KMS-11 (cell line): Measurements from ENCODE around the gene DAAM1.

Source experiments
- H2AFZ ChIP-seq: fragments of 200-600 bp; sonication (generic); 2 replicates; pipeline ENCODE4 v1.6.1; 2016; ENCODE audit warnings: antibody characterized with exemption, mixed run types, low read depth
- H3K27ac ChIP-seq: fragments of 200-600 bp; sonication (generic); 2 replicates; pipeline ENCODE4 v1.6.1; 2016; ENCODE audit warnings: mild to moderate bottlenecking, mixed run types
- H3K27me3 ChIP-seq: fragments of 200-600 bp; sonication (generic); 2 replicates; pipeline ENCODE4 v1.6.1; 2017; ENCODE audit warnings: mild to moderate bottlenecking, low read depth, mixed run types, moderate library complexity; ENCODE audit not compliant: insufficient read depth
- H3K36me3 ChIP-seq: fragments of 200-600 bp; sonication (generic); 2 replicates; pipeline ENCODE4 v1.6.1; 2017; ENCODE audit warnings: mild to moderate bottlenecking, mixed run types; ENCODE audit not compliant: insufficient read depth
- H3K4me1 ChIP-seq: fragments of 200-600 bp; sonication (generic); 2 replicates; pipeline ENCODE4 v1.6.1; 2016; ENCODE audit warnings: mild to moderate bottlenecking, low read depth, mixed run types; ENCODE audit not compliant: poor library complexity, severe bottlenecking
- H3K4me2 ChIP-seq: fragments of 200-600 bp; sonication (generic); 2 replicates; pipeline ENCODE4 v1.7.0; 2016; ENCODE audit warnings: mild to moderate bottlenecking, mixed run types
- H3K4me3 ChIP-seq: fragments of 200-600 bp; sonication (generic); IDR thresholded peaks from 2 replicates; pipeline ENCODE4 v1.6.1; 2017; ENCODE audit warnings: low read depth, low read length, mixed read lengths; ENCODE audit not compliant: insufficient read depth
- H3K79me2 ChIP-seq: fragments of 200-600 bp; sonication (generic); 2 replicates; pipeline ENCODE4 v1.6.1; 2016; ENCODE audit warnings: low read depth, mixed run types; ENCODE audit not compliant: insufficient read depth
- H3K9ac ChIP-seq: fragments of 200-600 bp; sonication (generic); 2 replicates; pipeline ENCODE4 v1.6.1; 2016; ENCODE audit warnings: mild to moderate bottlenecking, mixed run types
- H4K20me1 ChIP-seq: fragments of 200-600 bp; sonication (generic); 2 replicates; pipeline ENCODE4 v1.6.1; 2016; ENCODE audit warnings: mild to moderate bottlenecking, mixed run types; ENCODE audit not compliant: insufficient read depth
- TF ChIP-seq, protein P1 (sequence below): fragments of 200-600 bp; sonication (generic); conservative IDR thresholded peaks from 2 replicates; pipeline ENCODE4 v1.6.1; 2017; ENCODE audit warnings: low read depth, mild to moderate bottlenecking, antibody characterized with exemption, low read length, moderate library complexity, mixed read lengths

The DAAM1 gene

DNA sequence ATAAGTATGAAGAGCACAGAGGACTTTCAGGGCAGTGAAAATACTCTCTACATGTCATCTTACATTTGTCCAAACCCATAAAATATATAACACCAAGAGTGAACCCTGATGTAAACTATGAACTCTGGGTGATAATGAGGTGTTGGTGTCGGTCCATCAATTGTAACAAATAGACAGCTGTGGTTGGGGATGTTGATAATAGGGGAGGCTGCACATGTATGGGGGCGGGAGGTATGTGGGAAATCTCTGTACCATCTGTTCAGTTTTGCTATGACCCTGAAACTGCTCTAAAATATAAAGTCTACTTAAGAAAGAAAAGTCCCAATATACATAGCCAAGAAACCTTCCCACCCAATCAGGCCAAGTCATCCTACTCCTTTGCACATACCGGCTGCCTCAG, 188.2 kb downstream of the DAAM1 start:
- Histone ChIP-seq H3K4me3 (no peak overlapping the region), H4K20me1 (no peaks in the 10 kb centered on the region), H3K9ac (no peak overlapping the region), H3K4me1 (no peaks in the 10 kb centered on the region), H2AFZ (no peak overlapping the region), H3K36me3 (no peaks in the 10 kb centered on the region), H3K27me3 (no peaks in the 10 kb centered on the region), H3K4me2 (no peak overlapping the region), H3K79me2 (no peaks in the 10 kb centered on the region), H3K27ac (no peak overlapping the region)
- TF ChIP-seq, protein P1, sequence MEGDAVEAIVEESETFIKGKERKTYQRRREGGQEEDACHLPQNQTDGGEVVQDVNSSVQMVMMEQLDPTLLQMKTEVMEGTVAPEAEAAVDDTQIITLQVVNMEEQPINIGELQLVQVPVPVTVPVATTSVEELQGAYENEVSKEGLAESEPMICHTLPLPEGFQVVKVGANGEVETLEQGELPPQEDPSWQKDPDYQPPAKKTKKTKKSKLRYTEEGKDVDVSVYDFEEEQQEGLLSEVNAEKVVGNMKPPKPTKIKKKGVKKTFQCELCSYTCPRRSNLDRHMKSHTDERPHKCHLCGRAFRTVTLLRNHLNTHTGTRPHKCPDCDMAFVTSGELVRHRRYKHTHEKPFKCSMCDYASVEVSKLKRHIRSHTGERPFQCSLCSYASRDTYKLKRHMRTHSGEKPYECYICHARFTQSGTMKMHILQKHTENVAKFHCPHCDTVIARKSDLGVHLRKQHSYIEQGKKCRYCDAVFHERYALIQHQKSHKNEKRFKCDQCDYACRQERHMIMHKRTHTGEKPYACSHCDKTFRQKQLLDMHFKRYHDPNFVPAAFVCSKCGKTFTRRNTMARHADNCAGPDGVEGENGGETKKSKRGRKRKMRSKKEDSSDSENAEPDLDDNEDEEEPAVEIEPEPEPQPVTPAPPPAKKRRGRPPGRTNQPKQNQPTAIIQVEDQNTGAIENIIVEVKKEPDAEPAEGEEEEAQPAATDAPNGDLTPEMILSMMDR, result no peak

DNA sequence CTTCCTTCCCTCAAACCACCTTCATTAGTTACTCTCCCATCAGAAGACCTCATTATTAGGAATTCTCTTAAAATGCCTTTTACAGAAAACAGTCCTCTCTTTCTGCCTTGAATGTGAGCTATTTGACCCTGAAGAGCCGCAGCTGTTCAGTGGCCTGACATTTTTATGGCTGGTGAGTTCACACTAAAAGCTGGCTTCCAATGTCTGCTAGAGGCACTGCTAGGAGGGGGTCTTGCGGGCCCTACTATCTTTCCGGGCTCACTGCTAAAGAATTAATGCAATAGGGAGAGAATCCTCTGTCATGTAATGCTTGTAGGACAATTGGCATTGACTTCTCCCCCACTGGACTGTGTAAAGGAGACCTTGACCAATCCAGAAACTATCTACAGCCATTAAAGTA, 189.0 kb downstream of the DAAM1 start:
- Histone ChIP-seq H3K79me2 (no peaks in the 10 kb centered on the region), H3K4me2 (no peak overlapping the region), H4K20me1 (no peaks in the 10 kb centered on the region), H3K27ac (no peak overlapping the region), H2AFZ (no peak overlapping the region), H3K4me1 (no peaks in the 10 kb centered on the region), H3K9ac (no peak overlapping the region), H3K36me3 (no peaks in the 10 kb centered on the region), H3K27me3 (no peaks in the 10 kb centered on the region), H3K4me3 (no peak overlapping the region)
- TF ChIP-seq, protein P1, result no peak

DNA sequence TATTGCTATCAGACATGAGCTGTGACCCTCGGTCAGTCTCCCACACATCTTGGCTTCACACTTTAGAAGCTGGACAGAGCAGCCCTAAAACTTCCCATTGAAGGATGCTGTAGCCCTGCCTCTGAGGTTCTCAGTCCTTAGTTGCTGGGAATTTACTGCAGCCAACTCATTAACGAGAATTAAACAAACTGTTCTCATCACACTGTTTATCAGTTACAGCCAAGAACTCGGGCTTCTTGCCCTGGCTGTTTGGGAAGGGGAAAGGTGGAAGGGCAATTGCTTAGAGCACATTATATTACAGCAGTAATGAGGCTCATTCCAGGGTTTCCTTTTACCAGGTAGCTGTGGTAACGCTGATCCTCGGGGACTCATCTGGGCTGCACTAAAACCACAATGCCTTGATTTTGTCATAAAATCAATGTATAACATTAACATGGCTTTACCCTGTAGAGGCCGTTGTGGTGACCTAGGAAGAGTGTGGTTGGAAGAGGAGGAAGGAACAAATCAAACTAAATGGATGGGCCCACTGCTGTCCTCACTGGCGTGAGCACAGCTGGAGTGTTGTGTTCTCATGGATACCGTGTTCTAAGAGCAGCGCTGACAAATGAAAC, 189.6 kb downstream of the DAAM1 start:
- Histone ChIP-seq H2AFZ (no peak overlapping the region), H3K36me3 (no peaks in the 10 kb centered on the region), H3K79me2 (no peaks in the 10 kb centered on the region), H3K9ac (no peak overlapping the region), H3K27ac (no peak overlapping the region), H3K4me3 (no peak overlapping the region), H4K20me1 (no peaks in the 10 kb centered on the region), H3K4me2 (no peak overlapping the region), H3K4me1 (no peaks in the 10 kb centered on the region), H3K27me3 (no peaks in the 10 kb centered on the region)
- TF ChIP-seq, protein P1, result no peak

DNA sequence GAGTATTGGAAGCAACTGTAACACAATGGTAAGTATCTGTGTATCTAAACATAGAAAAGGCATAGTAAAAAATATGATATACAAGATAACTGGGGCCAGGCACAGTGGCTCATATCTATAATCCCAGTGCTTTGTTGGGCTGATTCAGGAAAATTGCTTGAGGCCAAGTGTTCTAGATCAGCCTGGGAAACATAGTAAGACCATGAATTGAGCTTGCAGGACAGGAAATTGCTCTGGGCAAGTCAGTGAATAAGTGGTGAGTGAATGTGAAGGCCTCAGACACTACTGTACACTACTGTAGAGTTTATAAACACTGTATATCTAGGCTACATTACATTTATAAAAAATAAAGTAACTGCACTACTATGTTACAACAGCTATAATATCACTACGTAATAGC, 201.5 kb downstream of the DAAM1 start:
- H3K4me3 ChIP-seq, result no peak overlapping the region
- no peaks in the 10 kb centered on the region for H3K36me3 ChIP-seq
- H2AFZ ChIP-seq, result no peak overlapping the region
- H3K4me1 ChIP-seq, result no peaks in the 10 kb centered on the region
- H3K9ac ChIP-seq, result no peak overlapping the region
- no peak overlapping the region for H3K27ac ChIP-seq
- TF ChIP-seq, protein P1, result no peak
- H3K27me3 ChIP-seq, result no peaks in the 10 kb centered on the region
- no peak overlapping the region for H3K4me2 ChIP-seq
- H4K20me1 ChIP-seq, result no peaks in the 10 kb centered on the region
- no peaks in the 10 kb centered on the region for H3K79me2 ChIP-seq
